IMR-90 (cell line): ENCODE results near the gene FAF2.

ENCODE experiments used
- BHLHE40 ChIP-seq: fragments of 150-350 bp; IDR thresholded peaks from 2 replicates; pipeline ENCODE4 v1.6.1; 2016; ENCODE audit warnings: mild to moderate bottlenecking, low read depth, low read length
- CHD1 ChIP-seq: IDR thresholded peaks from 2 replicates; pipeline ENCODE4 v1.6.1; 2012; ENCODE audit warnings: low read depth, low read length, improper control_type of control experiment
- MXI1 ChIP-seq: IDR thresholded peaks from 2 replicates; pipeline ENCODE4 v1.6.1; 2012; ENCODE audit warnings: low read depth, mild to moderate bottlenecking, low read length, moderate library complexity, borderline replicate concordance
- POLR2A ChIP-seq: IDR thresholded peaks from 2 replicates; pipeline ENCODE4 v1.6.1; 2012; ENCODE audit warnings: mild to moderate bottlenecking, low read depth, low read length
- RAD21 ChIP-seq: IDR thresholded peaks from 2 replicates; pipeline ENCODE4 v1.6.1; 2012; ENCODE audit warnings: low read length, improper control_type of control experiment
- RCOR1 ChIP-seq: IDR thresholded peaks from 2 replicates; pipeline ENCODE4 v1.6.1; 2012; ENCODE audit warnings: mild to moderate bottlenecking, low read length, improper control_type of control experiment; ENCODE audit not compliant: insufficient replicate concordance
- SMC3 ChIP-seq: fragments of 150-350 bp; IDR thresholded peaks from 2 replicates; pipeline ENCODE4 v1.6.1; 2016; ENCODE audit warnings: low read depth, mild to moderate bottlenecking, antibody characterized with exemption, low read length, moderate library complexity
- TF ChIP-seq, protein P1 (sequence below): conservative IDR thresholded peaks from 2 replicates; pipeline ENCODE4 v1.5.1; 2012; ENCODE audit warnings: mild to moderate bottlenecking, low read depth, low read length, improper control_type of control experiment
- TF ChIP-seq, protein P2 (sequence below): fragments of 150-350 bp; IDR thresholded peaks from 2 replicates; pipeline ENCODE4 v1.6.1; 2016; ENCODE audit warnings: low read depth, mild to moderate bottlenecking, low read length, moderate library complexity, borderline replicate concordance

- TF ChIP-seq, protein P1, sequence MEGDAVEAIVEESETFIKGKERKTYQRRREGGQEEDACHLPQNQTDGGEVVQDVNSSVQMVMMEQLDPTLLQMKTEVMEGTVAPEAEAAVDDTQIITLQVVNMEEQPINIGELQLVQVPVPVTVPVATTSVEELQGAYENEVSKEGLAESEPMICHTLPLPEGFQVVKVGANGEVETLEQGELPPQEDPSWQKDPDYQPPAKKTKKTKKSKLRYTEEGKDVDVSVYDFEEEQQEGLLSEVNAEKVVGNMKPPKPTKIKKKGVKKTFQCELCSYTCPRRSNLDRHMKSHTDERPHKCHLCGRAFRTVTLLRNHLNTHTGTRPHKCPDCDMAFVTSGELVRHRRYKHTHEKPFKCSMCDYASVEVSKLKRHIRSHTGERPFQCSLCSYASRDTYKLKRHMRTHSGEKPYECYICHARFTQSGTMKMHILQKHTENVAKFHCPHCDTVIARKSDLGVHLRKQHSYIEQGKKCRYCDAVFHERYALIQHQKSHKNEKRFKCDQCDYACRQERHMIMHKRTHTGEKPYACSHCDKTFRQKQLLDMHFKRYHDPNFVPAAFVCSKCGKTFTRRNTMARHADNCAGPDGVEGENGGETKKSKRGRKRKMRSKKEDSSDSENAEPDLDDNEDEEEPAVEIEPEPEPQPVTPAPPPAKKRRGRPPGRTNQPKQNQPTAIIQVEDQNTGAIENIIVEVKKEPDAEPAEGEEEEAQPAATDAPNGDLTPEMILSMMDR, result no peak
- TF ChIP-seq SMC3 (no peak), CHD1 (no peak), POLR2A (no peak; the same call in 1 of the 2 replicates), RAD21 (no peak), BHLHE40 (peak; percentile 8; the same call in 1 of the 2 replicates), MXI1 (peak; percentile 98), RCOR1 (no peak)
- TF ChIP-seq, protein P2, sequence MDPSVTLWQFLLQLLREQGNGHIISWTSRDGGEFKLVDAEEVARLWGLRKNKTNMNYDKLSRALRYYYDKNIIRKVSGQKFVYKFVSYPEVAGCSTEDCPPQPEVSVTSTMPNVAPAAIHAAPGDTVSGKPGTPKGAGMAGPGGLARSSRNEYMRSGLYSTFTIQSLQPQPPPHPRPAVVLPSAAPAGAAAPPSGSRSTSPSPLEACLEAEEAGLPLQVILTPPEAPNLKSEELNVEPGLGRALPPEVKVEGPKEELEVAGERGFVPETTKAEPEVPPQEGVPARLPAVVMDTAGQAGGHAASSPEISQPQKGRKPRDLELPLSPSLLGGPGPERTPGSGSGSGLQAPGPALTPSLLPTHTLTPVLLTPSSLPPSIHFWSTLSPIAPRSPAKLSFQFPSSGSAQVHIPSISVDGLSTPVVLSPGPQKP, result no peak
Measured at GRCh38 chr5:176536132-176536901, 88.1 kb downstream of the FAF2 start.
